D721Med (cell line): ENCODE data around the gene TAF5L.

ENCODE experiments used
- DNase-seq: peaks from one replicate; pipeline ENCODE4 v3.0.0; 2011; ENCODE audit warnings: low spot score; ENCODE audit not compliant: insufficient read length
- FAIRE-seq: peaks from 2 replicates; lab custom pipeline; 2011; peaks lifted over from hg19 to GRCh38; lab: Jason Lieb, UNC
- TF ChIP-seq, protein P1 (sequence below): IDR thresholded peaks from 2 replicates; pipeline ENCODE4 v1.5.1; 2012; ENCODE audit warnings: mild to moderate bottlenecking, control low read depth; ENCODE audit not compliant: insufficient read depth; ENCODE audit errors: missing control alignments

TAF5L gene

DNA sequence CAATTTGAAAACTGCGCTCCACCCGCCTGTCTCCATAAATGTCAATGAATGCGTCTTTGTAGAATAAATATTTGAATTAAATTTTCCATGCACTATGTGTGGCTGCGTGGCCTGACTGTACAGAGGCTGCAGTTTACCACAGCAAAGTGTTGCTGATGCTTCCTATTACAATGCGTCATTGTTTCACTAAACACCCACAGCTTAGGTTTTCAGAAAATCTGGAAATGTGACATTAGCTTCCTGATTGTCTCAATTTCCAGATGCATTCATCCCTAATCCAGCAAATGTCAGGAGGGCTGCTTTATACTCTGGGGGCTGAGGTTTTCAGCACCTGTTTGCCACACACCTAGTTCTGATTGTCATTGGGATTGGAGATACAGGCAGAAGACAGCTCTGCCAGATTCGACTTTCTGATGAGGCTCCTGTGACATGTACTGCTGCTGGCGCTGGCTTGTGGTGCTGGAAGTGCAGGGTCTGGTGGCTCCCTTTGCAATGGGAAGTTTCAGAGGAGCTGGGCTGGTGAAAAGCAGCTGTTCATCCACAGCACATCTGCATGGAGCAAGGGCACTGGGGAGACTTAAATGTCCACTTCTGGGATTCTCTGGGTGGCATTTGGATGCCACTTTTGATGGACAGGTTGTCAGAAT, 40.1 kb upstream of the TAF5L start:
- FAIRE-seq (no peak), DNase-seq (no peak)
- TF ChIP-seq, protein P1, sequence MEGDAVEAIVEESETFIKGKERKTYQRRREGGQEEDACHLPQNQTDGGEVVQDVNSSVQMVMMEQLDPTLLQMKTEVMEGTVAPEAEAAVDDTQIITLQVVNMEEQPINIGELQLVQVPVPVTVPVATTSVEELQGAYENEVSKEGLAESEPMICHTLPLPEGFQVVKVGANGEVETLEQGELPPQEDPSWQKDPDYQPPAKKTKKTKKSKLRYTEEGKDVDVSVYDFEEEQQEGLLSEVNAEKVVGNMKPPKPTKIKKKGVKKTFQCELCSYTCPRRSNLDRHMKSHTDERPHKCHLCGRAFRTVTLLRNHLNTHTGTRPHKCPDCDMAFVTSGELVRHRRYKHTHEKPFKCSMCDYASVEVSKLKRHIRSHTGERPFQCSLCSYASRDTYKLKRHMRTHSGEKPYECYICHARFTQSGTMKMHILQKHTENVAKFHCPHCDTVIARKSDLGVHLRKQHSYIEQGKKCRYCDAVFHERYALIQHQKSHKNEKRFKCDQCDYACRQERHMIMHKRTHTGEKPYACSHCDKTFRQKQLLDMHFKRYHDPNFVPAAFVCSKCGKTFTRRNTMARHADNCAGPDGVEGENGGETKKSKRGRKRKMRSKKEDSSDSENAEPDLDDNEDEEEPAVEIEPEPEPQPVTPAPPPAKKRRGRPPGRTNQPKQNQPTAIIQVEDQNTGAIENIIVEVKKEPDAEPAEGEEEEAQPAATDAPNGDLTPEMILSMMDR: no peak

DNA sequence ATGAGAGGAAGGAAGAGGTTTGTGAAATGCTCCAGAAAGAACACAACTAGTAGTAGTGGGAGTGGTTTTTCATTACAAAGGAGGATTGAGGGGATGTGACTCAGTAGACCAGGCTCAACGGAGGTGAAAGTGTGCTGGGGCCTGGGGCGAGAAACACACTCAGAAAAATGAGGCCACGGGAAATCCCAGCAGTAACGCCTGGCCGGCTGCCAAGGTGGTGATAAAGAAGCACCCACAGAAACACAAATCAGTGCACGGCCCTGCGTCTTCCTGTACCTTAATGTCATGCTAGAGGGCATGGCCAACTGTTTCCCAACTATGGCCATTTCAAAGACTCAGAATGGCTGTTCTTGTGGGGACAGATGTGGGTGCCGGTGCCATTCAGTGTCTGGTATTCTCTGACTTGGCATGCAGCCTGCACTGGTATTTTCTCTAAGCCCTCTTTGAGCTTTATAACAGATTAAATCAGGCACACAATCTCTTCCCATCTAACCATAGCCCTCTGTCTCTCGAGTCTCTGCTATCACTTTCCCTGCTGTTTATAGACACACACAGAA, 38.3 kb upstream of the TAF5L start:
- DNase-seq (no peak), FAIRE-seq (no peak)
- TF ChIP-seq, protein P1: no peak

DNA sequence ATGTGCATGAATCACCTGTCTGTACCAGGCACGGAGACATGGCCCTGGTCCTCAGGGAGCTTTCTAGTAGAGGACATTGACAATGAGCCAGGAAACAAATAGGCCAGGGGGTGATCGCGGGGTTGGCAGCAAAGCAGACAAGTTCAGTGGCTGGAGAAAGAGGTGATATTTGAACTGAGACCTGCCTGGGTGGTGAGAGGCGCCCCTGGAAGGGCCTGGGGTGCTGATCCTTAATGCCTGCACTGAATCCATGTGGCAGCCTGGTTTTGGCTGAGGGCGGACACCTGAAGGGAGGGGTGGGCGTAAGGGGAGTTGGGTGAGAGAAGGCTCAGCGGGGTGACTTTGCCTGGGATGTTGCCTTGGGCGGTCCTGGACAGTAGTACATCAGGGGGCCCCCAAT, 36.0 kb upstream of the TAF5L start:
- DNase-seq: no peak
- no peak for FAIRE-seq
- TF ChIP-seq, protein P1: no peak

DNA sequence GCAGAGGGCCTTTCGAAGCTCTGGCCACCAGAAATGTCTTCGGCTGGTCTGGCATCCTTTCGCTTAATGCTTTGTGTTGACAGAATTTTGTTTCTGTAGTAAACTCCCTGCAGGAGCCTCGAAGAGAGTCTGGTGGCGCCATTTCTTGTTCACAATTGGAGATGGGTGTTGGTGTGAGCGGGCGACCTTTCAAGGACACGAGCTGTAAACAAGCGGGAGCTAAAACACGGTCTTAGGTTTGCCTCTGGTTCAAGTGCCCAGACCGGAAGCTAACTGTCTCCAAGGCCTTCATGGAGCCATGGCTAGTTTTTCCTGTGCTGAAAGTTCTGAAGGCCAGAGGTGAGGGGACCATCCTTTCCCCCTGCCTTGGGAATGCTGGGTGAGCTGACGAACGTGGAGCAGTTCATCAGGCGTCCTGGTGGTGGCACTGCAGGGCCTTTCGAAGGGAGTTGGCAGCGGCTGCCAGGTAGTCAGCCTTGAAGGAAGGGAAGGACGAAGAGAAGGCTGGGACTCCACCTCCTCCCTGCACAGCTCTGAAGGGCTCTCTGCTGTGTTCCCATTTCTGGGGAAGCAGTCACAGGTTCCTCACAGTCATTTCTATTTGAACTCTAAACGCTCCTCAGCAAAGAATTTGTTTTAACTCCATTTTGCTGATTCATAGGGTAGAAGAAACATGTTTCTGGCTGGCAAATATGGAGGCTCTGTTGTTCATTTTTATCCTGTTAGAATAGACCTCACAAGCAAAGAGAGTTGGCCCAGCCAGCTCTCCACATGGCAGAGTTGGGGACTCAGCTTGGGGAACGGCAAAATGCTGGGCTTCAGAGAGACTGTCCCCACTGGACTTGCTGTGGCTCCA, 35.3 kb upstream of the TAF5L start:
- TF ChIP-seq, protein P1: peak; percentile 99
- DNase-seq: peak; percentile 96
- peak; percentile 55 for FAIRE-seq

DNA sequence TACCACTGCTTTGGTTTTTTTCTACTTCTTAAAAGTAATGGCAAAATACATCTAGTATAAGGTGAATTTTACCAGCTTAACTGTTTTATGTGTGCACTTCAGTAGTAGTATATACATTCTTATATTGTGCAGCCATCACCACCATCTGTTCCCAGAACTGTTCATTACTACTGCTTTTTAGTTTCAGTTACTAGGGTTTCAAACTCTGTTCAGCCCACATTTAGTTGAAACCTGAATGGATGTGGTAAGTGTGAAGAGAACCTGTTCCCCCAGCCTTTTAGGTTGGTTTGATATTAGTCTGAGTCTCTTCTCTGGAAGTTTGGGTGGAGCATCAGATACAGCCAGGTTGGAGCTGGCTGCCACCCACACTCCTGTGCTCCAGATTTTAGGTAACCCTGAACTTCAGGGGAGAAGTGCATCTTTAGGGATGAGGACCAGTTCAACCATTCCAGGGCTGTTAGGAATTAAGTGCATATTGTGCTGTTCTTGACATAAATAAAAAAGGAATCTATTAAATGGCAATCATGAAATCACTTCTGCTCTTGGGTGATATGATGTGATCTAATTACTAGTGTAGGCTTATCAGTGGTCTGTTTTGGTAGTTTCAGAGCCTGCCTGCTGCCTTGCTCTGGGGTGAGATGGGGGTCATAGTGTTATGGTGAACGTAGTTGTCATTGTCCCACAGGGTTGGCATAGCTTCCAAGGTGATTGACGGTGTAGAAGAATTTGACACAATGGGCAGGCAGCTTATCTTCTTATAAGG, 32.3 kb upstream of the TAF5L start:
- FAIRE-seq (no peak), DNase-seq (no peak)
- TF ChIP-seq, protein P1: no peak

DNA sequence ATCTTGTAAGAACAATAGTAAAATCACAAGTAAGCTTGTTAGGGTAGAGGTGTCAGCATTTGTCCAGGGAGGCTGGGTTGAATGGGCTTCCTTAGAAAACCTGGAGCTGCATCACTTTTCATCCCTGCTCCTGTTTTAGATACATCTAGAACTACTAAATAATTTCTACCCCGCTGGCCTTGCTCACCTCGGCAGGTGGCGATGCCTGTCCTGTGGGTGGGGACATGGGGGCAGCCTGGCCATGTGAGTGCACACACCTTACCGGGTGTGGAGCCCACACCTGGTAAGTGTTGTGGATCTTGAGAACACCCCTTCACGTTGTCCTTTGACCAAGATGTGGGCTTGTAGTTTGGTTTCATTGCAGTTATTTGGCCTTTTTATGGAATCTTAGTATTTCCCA, 29.9 kb upstream of the TAF5L start:
- DNase-seq (no peak), FAIRE-seq (no peak)
- TF ChIP-seq, protein P1: no peak
